IMR-90 (cell line): ENCODE data around the gene DRD4. TPM values are rescaled to one million over a fixed set of nuclear protein-coding genes. Genes with fewer than 3 reads are reported as not detected.

ENCODE experiments used
- ATAC-seq: fragments of 200-7000 bp; cut with Tn5 transposase; 2 replicates; pipeline ENCODE4 v1.9.1; 2020; ENCODE audit warnings: low read depth, mild to moderate bottlenecking, moderate library complexity
- BruUV-seq: library from RNA; stranded (reverse); fragments of 400-500 nt; replicated peaks from 2 replicates; lab custom pipeline; 2021; lab: Mats Ljungman, UMichigan
- CTCF ChIA-PET: fragments of 300-600 bp; formaldehyde crosslinking; extraction: SDS; loops from one replicate; lab custom pipeline; 2021; ENCODE audit warnings: antibody characterized with exemption; lab: Yijun Ruan, JAX
- POLR2A ChIA-PET: fragments of 300-600 bp; sonication (Branson Sonifier 250); formaldehyde crosslinking; loops from one replicate; lab custom pipeline; 2022; ENCODE audit warnings: antibody characterized with exemption; ENCODE audit not compliant: unreplicated experiment; lab: Charles Lee
- DNase-seq: peaks from one replicate; pipeline ENCODE4 v3.0.0; 2013
- H2AFZ ChIP-seq: replicated peaks from 2 replicates; pipeline ENCODE3; 2013; ENCODE audit warnings: low read length, mild to moderate bottlenecking; ENCODE audit not compliant: poor library complexity
- H2AK5ac ChIP-seq: 2 replicates; pipeline ENCODE4 v1.6.1; 2013; ENCODE audit warnings: low read depth, low read length, inconsistent platforms
- H2AK9ac ChIP-seq: replicated peaks from 2 replicates; pipeline ENCODE3; 2013; ENCODE audit warnings: mild to moderate bottlenecking, low read depth, low read length, moderate library complexity; ENCODE audit not compliant: poor library complexity
- H2BK120ac ChIP-seq: 2 replicates; pipeline ENCODE4 v1.6.1; 2013; ENCODE audit warnings: low read depth, low read length, inconsistent platforms
- H2BK15ac ChIP-seq: 3 replicates; pipeline ENCODE4 v1.6.1; 2013; ENCODE audit warnings: low read depth, low read length, inconsistent platforms
- H2BK20ac ChIP-seq: 2 replicates; pipeline ENCODE4 v1.6.1; 2013; ENCODE audit warnings: low read depth, mild to moderate bottlenecking, inconsistent platforms, low read length, moderate library complexity
- H2BK5ac ChIP-seq: 2 replicates; pipeline ENCODE4 v1.6.1; 2013; ENCODE audit warnings: mild to moderate bottlenecking, low read depth, low read length, inconsistent platforms; ENCODE audit not compliant: poor library complexity, severe bottlenecking
- H3K14ac ChIP-seq: replicated peaks from 2 replicates; pipeline ENCODE4 v1.6.1; 2013; ENCODE audit warnings: low read depth, low read length, inconsistent platforms
- H3K18ac ChIP-seq: 2 replicates; pipeline ENCODE4 v1.6.1; 2013; ENCODE audit warnings: low read depth, low read length, control low read depth
- H3K23ac ChIP-seq: 2 replicates; pipeline ENCODE4 v1.6.1; 2013; ENCODE audit warnings: low read depth, low read length, inconsistent platforms
- H3K27ac ChIP-seq: 2 replicates; pipeline ENCODE4 v1.5.1; 2013; ENCODE audit warnings: mild to moderate bottlenecking, control low read depth, low read length; ENCODE audit not compliant: insufficient read depth
- H3K27me3 ChIP-seq: 2 replicates; pipeline ENCODE4 v1.6.1; 2013; ENCODE audit warnings: low read length; ENCODE audit not compliant: control insufficient read depth, insufficient read depth
- H3K36me3 ChIP-seq: 2 replicates; pipeline ENCODE4 v1.6.1; 2013; ENCODE audit warnings: low read length, mixed read lengths; ENCODE audit not compliant: control insufficient read depth, insufficient read depth
- H3K4ac ChIP-seq: 2 replicates; pipeline ENCODE4 v1.6.1; 2013; ENCODE audit warnings: low read depth, low read length, inconsistent platforms
- H3K4me1 ChIP-seq: 2 replicates; pipeline ENCODE4 v1.6.1; 2013; ENCODE audit warnings: low read length, mixed read lengths; ENCODE audit not compliant: control insufficient read depth, insufficient read depth
- H3K4me2 ChIP-seq: 2 replicates; pipeline ENCODE4 v1.6.1; 2013; ENCODE audit warnings: low read depth, mild to moderate bottlenecking, control low read depth, low read length, moderate library complexity
- H3K4me3 ChIP-seq: 2 replicates; pipeline ENCODE4 v1.5.1; 2013; ENCODE audit warnings: low read depth, mild to moderate bottlenecking, control low read depth, low read length, moderate library complexity; ENCODE audit not compliant: insufficient read depth
- H3K56ac ChIP-seq: 2 replicates; pipeline ENCODE4 v1.6.1; 2013; ENCODE audit warnings: low read length, inconsistent platforms; ENCODE audit not compliant: insufficient read depth; ENCODE audit errors: extremely low read depth
- H3K79me1 ChIP-seq, 2 experiments: 2 replicates each; pipeline ENCODE4 v1.6.1; 2013; ENCODE audit warnings: low read length in 2 of 2, inconsistent platforms in 1 of 2, low read depth in 1 of 2
- H3K9ac ChIP-seq: 2 replicates; pipeline ENCODE4 v1.6.1; 2013; ENCODE audit warnings: low read depth, low read length, control low read depth
- H3K9me1 ChIP-seq: 2 replicates; pipeline ENCODE4 v1.6.1; 2013; ENCODE audit warnings: low read length, inconsistent platforms; ENCODE audit not compliant: insufficient read depth
- H3K9me3 ChIP-seq: 2 replicates; pipeline ENCODE4 v1.6.1; 2013; ENCODE audit warnings: low read length; ENCODE audit not compliant: control insufficient read depth, insufficient read depth
- H4K20me1 ChIP-seq: 2 replicates; pipeline ENCODE4 v1.6.1; 2013; ENCODE audit warnings: low read length, inconsistent platforms; ENCODE audit not compliant: insufficient read depth
- H4K5ac ChIP-seq: 2 replicates; pipeline ENCODE4 v1.6.1; 2013; ENCODE audit warnings: mild to moderate bottlenecking, low read depth, low read length, control low read depth
- H4K8ac ChIP-seq, 2 experiments: 2 replicates each; pipeline ENCODE4 v1.6.1; 2013; ENCODE audit warnings: low read depth in 2 of 2, low read length in 2 of 2, control low read depth in 1 of 2, inconsistent platforms in 1 of 2
- H4K91ac ChIP-seq: 2 replicates; pipeline ENCODE4 v1.6.1; 2013; ENCODE audit warnings: low read depth, low read length, inconsistent platforms; ENCODE audit not compliant: insufficient read depth
- CHD1 ChIP-seq: IDR thresholded peaks from 2 replicates; pipeline ENCODE4 v1.6.1; 2012; ENCODE audit warnings: low read depth, low read length, improper control_type of control experiment
- FOS ChIP-seq: fragments of 150-350 bp; IDR thresholded peaks from 2 replicates; pipeline ENCODE4 v1.6.1; 2016; ENCODE audit warnings: low read depth, low read length
- MAFK ChIP-seq: IDR thresholded peaks from 2 replicates; pipeline ENCODE4 v1.6.1; 2012; ENCODE audit warnings: low read depth, low read length, improper control_type of control experiment
- POLR2A ChIP-seq: IDR thresholded peaks from 2 replicates; pipeline ENCODE4 v1.6.1; 2012; ENCODE audit warnings: mild to moderate bottlenecking, low read depth, low read length
- RAD21 ChIP-seq: IDR thresholded peaks from 2 replicates; pipeline ENCODE4 v1.6.1; 2012; ENCODE audit warnings: low read length, improper control_type of control experiment
- RFX5 ChIP-seq: IDR thresholded peaks from 2 replicates; pipeline ENCODE4 v1.8.0; 2012; ENCODE audit warnings: low read depth, mild to moderate bottlenecking, low read length, moderate library complexity
- WGBS, 2 experiments: methylation state at CpG; one replicate each; pipeline versions ENCODE4 v1.1.5 to v1.1.7; 2013; ENCODE audit warnings: missing lambda C conversion rate in 2 of 2; ENCODE audit not compliant: insufficient read length in 1 of 2; ENCODE audit errors: extremely low coverage in 2 of 2; 5-methylcytosine and 5-hydroxymethylcytosine counted together
- dilution Hi-C: fragments of 300-500 bp; cut with HindIII; formaldehyde crosslinking; loops from one replicate; pipeline ENCODE4 v1.14.3; 2018; ENCODE audit warnings: low sequenced_read_pairs; ENCODE audit not compliant: unreplicated experiment
- in situ Hi-C: fragments of 300-500 bp; cut with MboI; formaldehyde crosslinking; loops from 3 replicates; pipeline ENCODE4 v1.14.3; 2019; ENCODE audit warnings: low sequenced_read_pairs, inconsistent platforms, mixed read lengths
- intact Hi-C: fragments of 100-400 bp; cut with micrococcal nuclease; formaldehyde crosslinking; loops from 2 replicates; pipeline ENCODE4 v1.10.0; 2022
- polyA plus RNA-seq, 3 experiments: library from polyadenylated mRNA; depleted of rRNA; stranded (reverse); fragments of >200 nt; gene quantifications; 2 replicates each; pipeline ENCODE4 v1.2.3, GENCODE V29; 2012; ENCODE audit warnings: low replicate concordance in 1 of 3
- total RNA-seq: library from RNA; depleted of rRNA; stranded (reverse); fragments of >200 nt; gene quantifications from 2 replicates; pipeline ENCODE4 v1.2.3, GENCODE V29; 2012
- TF ChIP-seq, protein P1 (sequence below): conservative IDR thresholded peaks from 2 replicates; pipeline ENCODE4 v1.5.1; 2012; ENCODE audit warnings: mild to moderate bottlenecking, low read depth, low read length, improper control_type of control experiment
- TF ChIP-seq, protein P2 (sequence below): fragments of 150-350 bp; IDR thresholded peaks from 2 replicates; pipeline ENCODE4 v1.6.1; 2016; ENCODE audit warnings: low read depth, mild to moderate bottlenecking, low read length, moderate library complexity, borderline replicate concordance

The DRD4 gene
- total and polyA plus RNA-seq, 2 of the 4 experiments (the other 2 are of a cell fraction) = not detected

DNA sequence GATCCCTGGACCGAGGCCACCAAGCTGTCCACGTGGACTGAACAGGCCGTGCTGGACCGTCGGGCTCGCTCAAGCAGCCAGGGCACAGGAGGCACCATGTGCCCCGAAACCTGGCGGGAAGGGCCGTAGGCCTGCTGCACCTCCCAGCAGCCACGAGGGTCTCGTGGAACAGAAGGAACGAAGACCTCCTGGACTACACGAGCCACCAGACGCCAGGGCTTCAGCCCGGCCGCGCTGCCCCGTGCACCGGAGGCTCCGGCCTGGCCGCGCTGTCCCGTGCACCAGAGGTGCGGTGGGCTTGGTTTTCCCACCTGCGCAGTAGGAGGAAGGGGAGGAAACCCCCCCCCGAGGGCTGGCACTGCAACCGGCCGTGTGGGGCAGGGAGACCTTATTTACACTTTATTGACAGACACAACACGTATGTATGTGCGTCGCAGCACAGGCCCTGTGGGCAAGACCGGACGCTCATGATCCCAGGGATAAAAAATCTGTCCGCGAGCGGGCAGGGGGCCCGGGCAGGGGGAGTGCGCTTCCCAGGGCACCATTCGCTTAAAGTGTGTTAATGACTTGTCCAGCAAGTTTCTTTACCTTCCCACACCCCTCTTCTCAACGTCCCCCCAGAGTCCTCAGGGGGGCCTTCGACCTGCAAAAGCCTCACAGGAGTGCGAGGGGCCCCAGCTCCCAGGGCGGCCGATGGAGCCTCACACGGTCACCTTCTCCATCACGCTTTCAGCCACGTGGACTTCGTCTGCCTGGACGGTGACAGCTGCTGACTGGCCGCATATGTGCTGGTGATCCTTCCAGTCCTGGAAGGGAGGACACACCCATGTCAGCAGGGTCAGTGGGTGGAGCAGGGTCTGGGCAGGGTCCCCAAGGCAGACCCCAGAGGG lies 7.0 kb downstream of the DRD4 start:
- H3K23ac ChIP-seq = no peak overlapping the region
- TF ChIP-seq RFX5 = no peak
- no peak for TF ChIP-seq RAD21
- TF ChIP-seq POLR2A = no peak
- TF ChIP-seq FOS = no peak
- TF ChIP-seq, protein P1, sequence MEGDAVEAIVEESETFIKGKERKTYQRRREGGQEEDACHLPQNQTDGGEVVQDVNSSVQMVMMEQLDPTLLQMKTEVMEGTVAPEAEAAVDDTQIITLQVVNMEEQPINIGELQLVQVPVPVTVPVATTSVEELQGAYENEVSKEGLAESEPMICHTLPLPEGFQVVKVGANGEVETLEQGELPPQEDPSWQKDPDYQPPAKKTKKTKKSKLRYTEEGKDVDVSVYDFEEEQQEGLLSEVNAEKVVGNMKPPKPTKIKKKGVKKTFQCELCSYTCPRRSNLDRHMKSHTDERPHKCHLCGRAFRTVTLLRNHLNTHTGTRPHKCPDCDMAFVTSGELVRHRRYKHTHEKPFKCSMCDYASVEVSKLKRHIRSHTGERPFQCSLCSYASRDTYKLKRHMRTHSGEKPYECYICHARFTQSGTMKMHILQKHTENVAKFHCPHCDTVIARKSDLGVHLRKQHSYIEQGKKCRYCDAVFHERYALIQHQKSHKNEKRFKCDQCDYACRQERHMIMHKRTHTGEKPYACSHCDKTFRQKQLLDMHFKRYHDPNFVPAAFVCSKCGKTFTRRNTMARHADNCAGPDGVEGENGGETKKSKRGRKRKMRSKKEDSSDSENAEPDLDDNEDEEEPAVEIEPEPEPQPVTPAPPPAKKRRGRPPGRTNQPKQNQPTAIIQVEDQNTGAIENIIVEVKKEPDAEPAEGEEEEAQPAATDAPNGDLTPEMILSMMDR = no peak
- no peak for TF ChIP-seq CHD1
- no peak for TF ChIP-seq MAFK
- TF ChIP-seq, protein P2, sequence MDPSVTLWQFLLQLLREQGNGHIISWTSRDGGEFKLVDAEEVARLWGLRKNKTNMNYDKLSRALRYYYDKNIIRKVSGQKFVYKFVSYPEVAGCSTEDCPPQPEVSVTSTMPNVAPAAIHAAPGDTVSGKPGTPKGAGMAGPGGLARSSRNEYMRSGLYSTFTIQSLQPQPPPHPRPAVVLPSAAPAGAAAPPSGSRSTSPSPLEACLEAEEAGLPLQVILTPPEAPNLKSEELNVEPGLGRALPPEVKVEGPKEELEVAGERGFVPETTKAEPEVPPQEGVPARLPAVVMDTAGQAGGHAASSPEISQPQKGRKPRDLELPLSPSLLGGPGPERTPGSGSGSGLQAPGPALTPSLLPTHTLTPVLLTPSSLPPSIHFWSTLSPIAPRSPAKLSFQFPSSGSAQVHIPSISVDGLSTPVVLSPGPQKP = no peak
- H3K36me3 ChIP-seq = peaks cover 22% of the 10 kb centered on the region
- intact Hi-C loops (no loop called here), dilution Hi-C loops (no loop called here), in situ Hi-C loops (no loop called here)
- H2BK5ac ChIP-seq = no peak overlapping the region
- H4K20me1 ChIP-seq = peaks cover 8% of the 10 kb centered on the region
- H3K14ac ChIP-seq = no peak overlapping the region
- H2BK120ac ChIP-seq = no peak overlapping the region
- no peak overlapping the region for H4K91ac ChIP-seq
- ATAC-seq = no peak
- no peak overlapping the region for H3K9ac ChIP-seq
- H3K27ac ChIP-seq = no peak overlapping the region
- H3K9me3 ChIP-seq = no peaks in the 10 kb centered on the region
- no peak overlapping the region for H3K4me2 ChIP-seq
- H4K5ac ChIP-seq = no peak overlapping the region
- H2BK15ac ChIP-seq = no peak overlapping the region
- no peak overlapping the region for H3K56ac ChIP-seq
- POLR2A ChIA-PET = no interaction called here
- no peak for DNase-seq
- no peak overlapping the region for H3K4ac ChIP-seq
- H2BK20ac ChIP-seq = no peak overlapping the region
- H3K18ac ChIP-seq = no peak overlapping the region
- no peaks in the 10 kb centered on the region for H3K9me1 ChIP-seq
- H2AFZ ChIP-seq = peak overlapping the region; percentile 23
- peak overlapping the region; percentile 65 for H2AK9ac ChIP-seq
- H4K8ac ChIP-seq = no peak overlapping the region
- H3K27me3 ChIP-seq = no peaks in the 10 kb centered on the region; the same call in 1 of the 2 replicates
- H3K79me1 ChIP-seq = no peaks in the 10 kb centered on the region
- CTCF ChIA-PET = no interaction called here
- H3K4me1 ChIP-seq = no peaks in the 10 kb centered on the region
- no TSS peak for BruUV-seq
- H2AK5ac ChIP-seq = no peak overlapping the region
- H3K4me3 ChIP-seq = no peak overlapping the region
- WGBS, 2 experiments = 77% methylated on average over 17 of the region's 50 CpGs; no CpG with 5 or more reads in 1 of the 2 experiments
